NCI-H345 treated with DMSO at 0.1 percent for 48 hours (cell line): ENCODE measurements around the gene SERPINB4.

Source experiments
- DNase-seq: peaks from one replicate; lab custom pipeline; 2025; ENCODE audit not compliant: unreplicated experiment; lab: John Stamatoyannopoulos, UW

Gene SERPINB4

DNA sequence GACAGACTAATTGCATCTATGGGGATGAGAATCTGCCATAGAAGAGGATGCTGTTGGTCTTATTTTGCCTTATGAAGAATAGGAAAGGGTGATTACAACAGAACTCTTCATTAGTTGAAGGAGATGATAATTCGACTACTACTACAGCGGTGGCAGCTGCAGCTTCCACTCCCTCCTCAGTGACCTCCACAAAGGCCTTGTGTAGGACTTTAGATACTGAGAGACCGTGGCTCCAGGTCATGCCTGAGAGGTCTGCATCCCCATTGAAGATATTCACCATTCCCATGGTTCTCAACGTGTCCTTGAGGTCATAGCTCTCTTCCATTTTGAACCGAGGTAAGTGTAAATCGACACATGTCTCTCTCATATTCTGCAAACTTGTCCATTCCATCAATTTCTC, 6.4 kb downstream of the SERPINB4 start:
- DNase-seq: no peak

GRCh38 chr18:63627819-63628218, 16.2 kb downstream of the SERPINB4 start:
- no peak for DNase-seq

GRCh38 chr18:63626431-63626830, 17.6 kb downstream of the SERPINB4 start:
- DNase-seq: no peak

DNA sequence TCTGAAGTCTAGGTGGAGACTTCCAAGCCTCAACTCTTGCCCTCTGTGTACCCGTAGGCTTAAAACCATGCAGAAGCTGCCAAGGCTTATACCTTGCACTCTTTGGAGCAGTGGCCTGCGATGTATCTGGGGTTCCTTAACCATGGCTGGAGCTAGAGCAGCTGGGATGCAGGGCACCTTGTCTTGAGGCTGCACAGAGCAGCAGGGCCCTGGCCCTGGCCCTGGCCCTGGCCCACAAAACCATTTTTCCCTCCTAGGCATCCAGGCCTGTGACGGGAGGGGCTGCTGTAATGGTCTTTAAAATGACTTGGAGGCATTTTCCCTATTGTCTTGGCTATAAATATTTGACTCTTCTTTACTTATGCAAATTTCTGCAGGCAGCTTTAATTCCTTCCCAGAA, 19.2 kb downstream of the SERPINB4 start:
- DNase-seq: no peak

DNA sequence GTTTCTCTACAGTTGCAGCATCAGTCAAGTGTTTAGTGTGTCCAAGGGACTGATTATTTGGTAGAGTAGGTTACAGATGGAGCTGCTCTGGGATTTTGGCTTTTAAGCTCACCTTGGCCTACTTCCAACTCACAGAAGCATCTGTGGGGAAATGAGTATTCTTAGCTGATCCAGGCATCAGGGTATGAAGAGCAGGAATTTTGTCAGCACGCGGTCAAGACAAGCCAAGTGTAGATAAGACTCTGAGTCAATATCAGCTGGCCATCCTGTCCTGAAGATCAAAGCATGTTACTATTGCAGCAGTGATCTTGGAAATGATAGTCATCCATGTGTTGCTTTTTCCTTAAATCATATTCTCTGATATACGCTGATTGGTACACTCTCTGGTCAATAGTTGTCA, 24.4 kb downstream of the SERPINB4 start:
- DNase-seq: no peak

DNA sequence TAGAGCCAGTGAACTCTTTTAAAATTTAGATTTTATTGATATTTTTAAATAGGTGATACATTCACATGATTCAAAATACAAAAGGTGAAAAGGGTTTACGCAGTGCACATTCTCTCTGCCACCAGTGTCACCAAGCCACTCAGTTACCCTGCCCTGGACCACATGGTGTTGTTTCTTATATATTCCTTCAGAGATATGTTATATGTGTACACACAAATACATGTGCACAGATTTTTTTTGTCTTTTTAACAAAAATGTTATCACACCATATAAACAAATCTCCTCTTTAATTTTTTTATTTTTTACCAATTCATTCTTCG, 26.2 kb downstream of the SERPINB4 start:
- no peak for DNase-seq

DNA sequence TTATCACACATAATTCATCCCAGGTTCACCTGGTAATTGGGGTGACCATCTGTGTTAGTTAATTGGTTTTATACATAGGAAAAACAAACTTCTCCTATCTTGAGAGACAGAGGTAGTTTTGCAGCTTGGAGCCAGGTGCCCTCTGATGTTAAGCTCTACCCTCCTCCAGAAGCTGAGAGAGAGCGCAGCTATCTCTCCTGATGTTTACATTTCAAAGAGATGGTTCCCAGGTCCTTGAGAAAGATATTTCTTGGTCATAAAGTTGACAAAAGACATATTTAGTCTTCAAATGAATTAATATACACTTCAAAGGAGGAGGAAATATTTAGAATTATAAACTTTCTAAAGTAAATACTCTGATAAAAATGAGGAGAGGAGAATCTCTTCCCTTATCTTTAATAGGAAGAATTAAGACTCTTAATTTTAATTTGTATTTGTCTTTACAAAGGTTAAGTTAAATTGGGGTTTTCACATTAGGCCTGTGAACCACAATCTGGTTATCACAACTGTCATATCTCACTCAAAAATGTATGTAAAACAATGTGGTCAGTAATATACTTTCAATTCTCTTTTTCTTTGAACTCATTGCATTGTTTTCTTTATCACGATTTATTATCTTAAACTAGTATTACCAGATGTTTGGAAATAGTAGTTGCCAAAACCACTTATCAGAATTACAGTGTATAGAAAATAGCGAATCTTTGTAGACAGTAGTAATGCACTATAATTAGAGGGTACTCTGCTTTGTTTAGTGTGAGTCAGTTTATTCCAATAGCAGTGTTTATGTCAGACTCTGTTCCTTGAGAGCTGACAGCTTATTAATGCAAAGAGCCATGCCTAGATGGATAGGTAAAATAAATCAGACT, 26.8 kb downstream of the SERPINB4 start:
- peak; percentile 39 for DNase-seq

- no peak for DNase-seq
These were observed 30.6 kb downstream of the SERPINB4 start for GRCh38 chr18:63613420-63613819.

- DNase-seq: no peak
These were observed 37.5 kb downstream of the SERPINB4 start for GRCh38 chr18:63606526-63606925.

DNA sequence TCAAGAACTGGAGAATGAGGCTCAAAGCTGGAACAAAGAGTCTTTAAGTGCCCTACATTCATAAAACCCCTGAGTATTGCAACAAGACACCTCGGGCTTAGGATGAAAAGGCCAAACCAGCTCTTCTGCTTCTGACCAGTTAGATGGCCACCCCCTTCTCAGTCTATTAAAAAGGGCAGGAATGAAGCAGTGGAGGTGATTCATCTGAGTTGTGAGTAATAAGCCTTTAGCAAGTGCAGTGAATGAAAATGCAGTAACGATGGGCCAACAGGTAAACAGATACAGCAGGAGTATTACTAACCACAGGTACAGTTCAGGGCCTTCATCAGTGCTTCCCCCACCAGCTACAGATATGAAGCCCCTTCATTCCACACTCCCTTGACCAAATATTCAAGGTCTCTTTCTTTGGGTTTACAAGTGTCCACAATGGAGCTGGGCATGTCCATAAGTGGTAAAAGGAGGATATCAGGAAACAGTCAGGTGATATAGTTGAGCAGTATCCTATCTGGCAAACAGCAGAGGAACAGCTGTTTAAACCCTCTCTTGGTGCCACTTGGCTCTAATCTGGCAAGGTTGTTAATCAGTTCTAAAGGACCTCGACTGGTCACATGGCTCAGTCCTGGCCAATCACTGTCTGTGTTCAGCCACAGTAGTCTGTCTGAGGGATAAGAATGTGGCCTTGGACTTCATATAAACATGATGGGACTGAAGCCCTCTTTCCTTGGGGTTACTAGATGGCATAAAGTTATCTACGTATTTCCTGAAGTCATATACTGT, 39.1 kb downstream of the SERPINB4 start:
- no peak for DNase-seq

- DNase-seq: no peak
These were observed 40.3 kb downstream of the SERPINB4 start for GRCh38 chr18:63603772-63604171.

GRCh38 chr18:63603355-63603754, 40.7 kb downstream of the SERPINB4 start:
- DNase-seq: no peak

DNA sequence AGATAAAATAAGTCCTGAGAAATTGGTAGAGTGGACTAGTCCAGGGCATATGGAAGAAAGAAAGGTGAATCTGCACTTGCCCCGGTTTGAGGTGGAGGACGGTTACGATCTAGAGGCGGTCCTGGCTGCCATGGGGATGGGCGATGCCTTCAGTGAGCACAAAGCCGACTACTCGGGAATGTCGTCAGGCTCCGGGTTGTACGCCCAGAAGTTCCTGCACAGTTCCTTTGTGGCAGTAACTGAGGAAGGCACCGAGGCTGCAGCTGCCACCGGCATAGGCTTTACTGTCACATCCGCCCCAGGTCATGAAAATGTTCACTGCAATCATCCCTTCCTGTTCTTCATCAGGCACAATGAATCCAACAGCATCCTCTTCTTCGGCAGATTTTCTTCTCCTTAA, 47.1 kb downstream of the SERPINB4 start:
- no peak for DNase-seq

- no peak for DNase-seq
These were observed 51.6 kb downstream of the SERPINB4 start for GRCh38 chr18:63592471-63592870.

GRCh38 chr18:63591725-63592124, 52.3 kb downstream of the SERPINB4 start:
- DNase-seq: no peak

GRCh38 chr18:63590966-63591695, 52.9 kb downstream of the SERPINB4 start:
- DNase-seq: no peak

GRCh38 chr18:63590373-63590772, 53.7 kb downstream of the SERPINB4 start:
- DNase-seq: no peak

- DNase-seq: no peak
These were observed 55.1 kb downstream of the SERPINB4 start for GRCh38 chr18:63588909-63589308.
